Retinal pigment epithelial cell (primary cell): Measurements from ENCODE around the gene HSD17B4.
"Not testable (repeated sequence)": the region's sequence is repeated elsewhere in the genome, so short reads cannot be mapped to it uniquely, and the experiment has no call there.

Source experiments
- DNase-seq: peaks from one replicate; pipeline ENCODE4 v3.0.0-alpha.2; 2010; ENCODE audit warnings: low read depth
- H3K4me3 ChIP-seq: 2 replicates; pipeline ENCODE4 v1.5.1; 2011; ENCODE audit warnings: mild to moderate bottlenecking, low read length, control low read depth, moderate library complexity
- TF ChIP-seq, protein P1 (sequence below): conservative IDR thresholded peaks from 2 replicates; pipeline ENCODE4 v1.5.1; 2011; ENCODE audit warnings: low read depth, low read length, control low read depth, inconsistent platforms

Gene HSD17B4

GRCh38 chr5:119439140-119439631 lies 13.1 kb upstream of the HSD17B4 start:
- TF ChIP-seq, protein P1, sequence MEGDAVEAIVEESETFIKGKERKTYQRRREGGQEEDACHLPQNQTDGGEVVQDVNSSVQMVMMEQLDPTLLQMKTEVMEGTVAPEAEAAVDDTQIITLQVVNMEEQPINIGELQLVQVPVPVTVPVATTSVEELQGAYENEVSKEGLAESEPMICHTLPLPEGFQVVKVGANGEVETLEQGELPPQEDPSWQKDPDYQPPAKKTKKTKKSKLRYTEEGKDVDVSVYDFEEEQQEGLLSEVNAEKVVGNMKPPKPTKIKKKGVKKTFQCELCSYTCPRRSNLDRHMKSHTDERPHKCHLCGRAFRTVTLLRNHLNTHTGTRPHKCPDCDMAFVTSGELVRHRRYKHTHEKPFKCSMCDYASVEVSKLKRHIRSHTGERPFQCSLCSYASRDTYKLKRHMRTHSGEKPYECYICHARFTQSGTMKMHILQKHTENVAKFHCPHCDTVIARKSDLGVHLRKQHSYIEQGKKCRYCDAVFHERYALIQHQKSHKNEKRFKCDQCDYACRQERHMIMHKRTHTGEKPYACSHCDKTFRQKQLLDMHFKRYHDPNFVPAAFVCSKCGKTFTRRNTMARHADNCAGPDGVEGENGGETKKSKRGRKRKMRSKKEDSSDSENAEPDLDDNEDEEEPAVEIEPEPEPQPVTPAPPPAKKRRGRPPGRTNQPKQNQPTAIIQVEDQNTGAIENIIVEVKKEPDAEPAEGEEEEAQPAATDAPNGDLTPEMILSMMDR = no peak
- DNase-seq = no peak

GRCh38 chr5:119439632-119440031 lies 12.7 kb upstream of the HSD17B4 start:
- DNase-seq, H3K4me3 ChIP-seq: not testable (repeated sequence)

More at GRCh38 chr5:119439140-119439631, 13.1 kb upstream of the HSD17B4 start:
- no peak overlapping the region for H3K4me3 ChIP-seq

DNA sequence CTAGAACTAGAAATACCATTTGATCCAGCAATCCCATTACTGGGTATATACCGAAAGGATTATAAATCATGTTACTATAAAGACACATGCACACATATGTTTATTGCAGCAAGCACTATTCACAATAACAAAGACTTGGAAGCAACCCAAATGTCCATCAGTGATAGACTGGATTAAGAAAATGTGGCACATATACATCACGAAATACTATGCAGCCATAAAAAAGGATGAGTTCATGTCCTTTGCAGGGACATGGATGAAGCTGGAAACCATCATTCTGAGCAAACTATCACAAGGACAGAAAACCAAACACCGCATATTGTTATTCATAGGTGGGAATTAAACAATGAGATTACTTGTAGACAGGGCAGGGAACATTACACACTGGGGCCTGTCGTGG lies 7.7 kb upstream of the HSD17B4 start:
- DNase-seq, H3K4me3 ChIP-seq: not testable (repeated sequence)

DNA sequence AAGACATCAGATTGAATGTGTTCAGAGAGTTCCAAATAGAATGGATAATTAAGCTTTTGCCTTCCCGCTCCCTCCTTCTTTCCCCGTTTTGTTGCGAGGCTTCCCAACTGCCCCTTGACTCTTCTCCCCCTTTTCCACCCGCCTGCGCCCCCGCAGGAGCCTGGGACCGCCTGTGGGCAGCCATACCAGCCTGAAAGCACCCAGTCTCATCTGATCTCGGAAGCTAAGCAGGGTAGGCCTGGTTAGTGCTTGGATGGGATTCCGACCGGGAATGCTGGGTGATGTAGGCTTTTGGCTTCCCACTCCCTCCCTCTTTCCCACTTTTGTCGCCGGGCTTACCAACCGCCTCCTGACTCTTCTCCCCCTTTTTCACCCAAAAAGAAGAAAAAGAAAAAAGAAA lies 6.8 kb upstream of the HSD17B4 start:
- no peak overlapping the region for H3K4me3 ChIP-seq
- DNase-seq = no peak
- TF ChIP-seq, protein P1 = no peak

DNA sequence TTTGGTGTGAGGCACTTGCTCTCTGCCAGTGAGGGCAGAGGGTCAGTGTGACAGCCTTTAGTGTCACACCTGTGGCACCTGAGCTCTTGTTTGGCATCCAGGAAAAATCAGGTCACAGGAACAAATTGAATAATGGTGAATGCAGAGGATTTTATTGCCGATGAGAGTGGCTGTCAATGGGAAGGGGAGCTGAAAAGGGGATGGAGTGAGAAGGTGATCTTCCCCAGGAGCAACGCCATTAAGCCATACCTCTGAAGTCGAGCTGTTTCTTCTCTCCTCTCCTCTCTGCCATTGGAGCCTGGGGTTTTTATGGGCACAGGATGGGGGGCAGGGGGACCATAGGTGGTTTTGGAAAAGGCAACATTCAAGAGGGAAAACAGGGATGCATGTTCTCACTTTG lies 2.4 kb upstream of the HSD17B4 start:
- H3K4me3 ChIP-seq = no peak overlapping the region
- TF ChIP-seq, protein P1 = no peak
- DNase-seq = no peak

DNA sequence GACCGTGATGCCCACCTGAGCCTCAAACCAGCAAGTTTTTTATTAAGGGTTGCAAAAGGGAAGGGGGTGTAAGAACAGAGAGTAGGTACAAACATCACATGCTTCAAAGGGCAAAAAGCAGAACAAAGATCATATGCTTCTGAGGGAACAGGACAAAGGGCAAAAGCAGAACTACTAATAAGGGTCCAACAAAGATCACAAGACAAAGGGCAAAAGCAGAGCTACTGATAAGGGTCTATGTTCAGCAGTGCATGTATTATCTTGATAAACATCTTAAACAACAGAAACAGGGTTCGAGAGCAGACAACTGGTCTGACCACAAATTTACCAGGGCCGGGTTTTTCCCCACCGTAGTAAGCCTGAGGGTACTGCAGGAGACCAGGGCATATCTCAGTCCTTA lies 1.7 kb upstream of the HSD17B4 start:
- H3K4me3 ChIP-seq, DNase-seq: not testable (repeated sequence)

DNA sequence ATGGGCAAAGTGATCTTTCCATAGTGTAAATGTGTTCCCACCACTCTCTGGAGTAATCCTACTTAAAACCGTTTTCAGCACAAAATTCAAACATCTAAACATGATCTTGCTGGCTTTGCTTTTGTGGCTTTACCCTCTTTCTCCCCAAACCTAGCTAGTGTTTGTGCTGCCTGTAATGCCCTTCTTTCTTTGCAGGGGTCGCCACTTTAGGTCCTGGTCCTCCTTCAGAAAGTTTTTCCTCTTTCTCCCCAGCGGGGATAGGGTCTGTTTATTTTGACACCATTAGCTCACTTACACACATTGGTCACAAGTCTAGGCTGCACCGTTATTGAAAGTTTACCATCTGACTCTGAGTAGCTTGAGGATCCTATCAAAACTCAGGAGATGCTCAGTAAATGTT lies 736 bp upstream of the HSD17B4 start:
- DNase-seq = no peak
- TF ChIP-seq, protein P1 = no peak
- H3K4me3 ChIP-seq = no peak overlapping the region

DNA sequence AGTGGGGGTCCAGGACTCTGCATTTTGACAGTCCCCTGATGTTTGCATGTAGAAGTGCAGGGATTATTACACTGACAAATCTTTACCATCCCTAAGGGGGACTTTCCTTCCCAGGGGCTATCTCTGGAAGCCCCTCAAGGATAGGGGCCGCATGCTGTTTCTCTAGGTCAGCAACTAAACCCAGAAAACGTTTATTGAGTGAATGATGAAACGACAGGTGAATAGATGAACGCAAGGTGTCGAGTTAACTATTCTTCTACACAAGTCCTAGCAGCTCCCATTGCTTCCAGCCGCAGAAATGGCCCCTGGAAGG lies 281 bp upstream of the HSD17B4 start:
- peak overlapping the region; percentile 85 for H3K4me3 ChIP-seq
- no peak for DNase-seq
- TF ChIP-seq, protein P1 = no peak

DNA sequence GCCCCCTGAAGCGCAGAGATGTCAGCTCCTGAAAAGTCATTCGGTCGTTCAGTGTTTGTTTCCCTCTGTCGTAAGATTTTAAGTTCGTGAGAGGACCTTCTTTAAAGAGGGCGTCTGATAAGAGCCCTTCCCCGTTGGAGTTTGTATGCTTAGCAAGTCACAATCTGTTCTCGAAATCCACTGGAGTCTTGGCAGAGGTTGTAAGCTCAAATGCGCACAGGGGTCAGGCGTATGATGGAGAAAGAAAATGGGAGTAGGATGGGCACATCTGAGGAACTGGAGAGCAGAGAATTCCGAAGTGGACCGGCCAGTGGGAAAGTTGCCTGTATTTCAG lies 710 bp downstream of the HSD17B4 start:
- TF ChIP-seq, protein P1 = no peak
- DNase-seq = no peak
- H3K4me3 ChIP-seq = peak overlapping the region; percentile 85
